Measurements from ENCODE around the gene TRIML2. TPM values are rescaled to one million over a fixed set of nuclear protein-coding genes. Genes with fewer than 3 reads are reported as not detected.

TRIML2 gene
- polyA plus RNA-seq, 1 experiment = 0.07 TPM

DNA sequence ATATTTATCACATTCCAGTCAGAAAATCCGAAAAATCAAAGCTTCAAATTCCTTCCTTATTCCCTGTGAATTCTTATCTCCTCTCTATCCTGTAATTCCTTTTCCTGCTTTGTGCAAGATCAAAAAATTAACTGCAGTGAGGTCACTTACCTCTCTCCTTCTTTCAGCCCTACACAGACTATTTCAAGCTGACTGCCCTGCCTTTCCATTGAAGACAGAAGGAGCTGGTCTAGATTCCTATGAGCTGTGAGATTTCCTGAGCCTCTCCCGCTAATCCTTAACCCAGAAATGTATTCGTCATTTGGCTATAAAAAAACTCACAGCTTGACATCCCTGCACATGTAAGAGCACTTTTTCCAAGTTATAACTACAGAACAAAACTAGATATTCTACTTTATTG is 26.6 kb downstream of the TRIML2 start:
- no peak for TF ChIP-seq CTCF (IDR thresholded peaks at IDR 0.05; ENCODE audit: low read depth, low read length)
- no peak for DNase-seq (ENCODE audit: low read depth, low spot score)
- POLR2A ChIA-PET = no interaction called here
- H3K27me3 ChIP-seq (ENCODE audit: control insufficient read depth, insufficient read depth, low read length) = no peaks in the 10 kb centered on the region
- H3K9me3 ChIP-seq (ENCODE audit: control insufficient read depth, insufficient read depth, low read length) = peaks cover 13% of the 10 kb centered on the region
- no peak overlapping the region for H3K27ac ChIP-seq (ENCODE audit: low read depth, low read length)
- no peak overlapping the region for H3K4me3 ChIP-seq (ENCODE audit: low read depth, low read length)
- CTCF ChIA-PET = interaction anchor here (0.8 kb wide), 1 partner anchor 9 kb away, joined by 5 read pairs; no protein-coding TSS in a partner anchor

- H3K4me3 ChIP-seq (ENCODE audit: low read depth, low read length) = no peak overlapping the region
- no peak for TF ChIP-seq CTCF (IDR thresholded peaks at IDR 0.05; ENCODE audit: low read depth, low read length)
- peaks cover 11% of the 10 kb centered on the region for H3K9me3 ChIP-seq (ENCODE audit: control insufficient read depth, insufficient read depth, low read length)
- no peaks in the 10 kb centered on the region for H3K27me3 ChIP-seq (ENCODE audit: control insufficient read depth, insufficient read depth, low read length)
- POLR2A ChIA-PET = no interaction called here
- CTCF ChIA-PET = no interaction called here
- DNase-seq (ENCODE audit: low read depth, low spot score) = no peak
- no peak overlapping the region for H3K27ac ChIP-seq (ENCODE audit: low read depth, low read length)
These were observed 31.3 kb downstream of the TRIML2 start for GRCh38 chr4:188078116-188078515.

DNA sequence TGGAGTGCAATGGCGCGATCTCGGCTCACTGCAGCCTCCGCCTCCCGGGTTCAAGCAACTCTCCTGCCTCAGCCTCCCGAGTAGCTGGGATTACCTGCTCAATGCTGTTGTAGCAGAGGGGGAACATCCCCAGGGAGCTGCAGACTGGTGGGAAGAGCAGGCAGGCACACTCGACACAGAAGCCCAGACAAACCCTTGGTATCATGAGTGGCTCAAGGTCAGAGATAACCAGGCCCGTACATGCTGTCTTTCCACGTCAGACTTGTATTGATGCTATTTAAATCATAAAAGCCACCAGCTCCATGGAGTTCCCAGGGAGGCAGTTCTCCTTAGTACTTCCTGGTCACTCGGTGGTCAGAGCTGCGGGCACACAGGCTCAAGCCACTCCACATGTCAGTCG is 33.2 kb downstream of the TRIML2 start:
- peaks cover 15% of the 10 kb centered on the region for H3K9me3 ChIP-seq (ENCODE audit: control insufficient read depth, insufficient read depth, low read length)
- no peak for TF ChIP-seq CTCF (IDR thresholded peaks at IDR 0.05; ENCODE audit: low read depth, low read length)
- no peak overlapping the region for H3K27ac ChIP-seq (ENCODE audit: low read depth, low read length)
- DNase-seq (ENCODE audit: low read depth, low spot score) = no peak
- no peaks in the 10 kb centered on the region for H3K27me3 ChIP-seq (ENCODE audit: control insufficient read depth, insufficient read depth, low read length)
- ChIA-PET CTCF (no interaction called here), POLR2A (no interaction called here)
- H3K4me3 ChIP-seq (ENCODE audit: low read depth, low read length) = no peak overlapping the region

GRCh38 chr4:188061083-188061482 is 48.3 kb downstream of the TRIML2 start:
- CTCF ChIA-PET = no interaction called here
- DNase-seq (ENCODE audit: low read depth, low spot score) = no peak
- Histone ChIP-seq H3K27ac (ENCODE audit: low read depth, low read length) (no peak overlapping the region), H3K27me3 (ENCODE audit: control insufficient read depth, insufficient read depth, low read length) (no peaks in the 10 kb centered on the region), H3K9me3 (ENCODE audit: control insufficient read depth, insufficient read depth, low read length) (peaks cover 25% of the 10 kb centered on the region), H3K4me3 (ENCODE audit: low read depth, low read length) (no peak overlapping the region)
- POLR2A ChIA-PET = no interaction called here
- TF ChIP-seq CTCF (IDR thresholded peaks at IDR 0.05; ENCODE audit: low read depth, low read length) = no peak

DNA sequence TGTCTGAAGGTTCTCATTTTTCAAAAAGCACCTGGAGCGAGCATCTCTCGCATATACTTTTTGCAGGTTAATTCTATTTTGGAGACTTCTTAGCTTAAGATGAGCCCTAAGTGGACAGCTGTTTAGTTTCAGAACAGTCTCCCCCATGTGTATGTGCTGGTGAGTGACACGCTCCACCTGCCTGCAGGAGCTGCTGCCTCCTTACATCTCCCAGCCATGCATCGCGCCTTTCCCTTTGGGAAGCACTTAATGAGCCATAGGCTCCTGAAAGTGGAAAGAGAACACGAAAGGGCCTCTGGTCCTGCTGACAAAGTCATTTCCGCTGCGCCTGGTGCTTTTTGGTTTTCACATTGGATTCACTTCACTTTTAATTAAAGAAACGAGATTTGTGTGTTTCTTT is 56.1 kb downstream of the TRIML2 start:
- Histone ChIP-seq H3K9me3 (ENCODE audit: control insufficient read depth, insufficient read depth, low read length) (peaks cover 12% of the 10 kb centered on the region), H3K4me3 (ENCODE audit: low read depth, low read length) (no peak overlapping the region), H3K27me3 (ENCODE audit: control insufficient read depth, insufficient read depth, low read length) (no peaks in the 10 kb centered on the region), H3K27ac (ENCODE audit: low read depth, low read length) (no peak overlapping the region)
- ChIA-PET POLR2A (no interaction called here), CTCF (no interaction called here)
- no peak for DNase-seq (ENCODE audit: low read depth, low spot score)
- TF ChIP-seq CTCF (IDR thresholded peaks at IDR 0.05; ENCODE audit: low read depth, low read length) = no peak

Data from AG04450 (cell line).